Measurements from ENCODE around the gene IZUMO1R. TPM values are rescaled to one million over a fixed set of nuclear protein-coding genes. Genes with fewer than 3 reads are reported as not detected.

The IZUMO1R gene
- total RNA-seq, 1 experiment from 2014 or later = not detected

DNA sequence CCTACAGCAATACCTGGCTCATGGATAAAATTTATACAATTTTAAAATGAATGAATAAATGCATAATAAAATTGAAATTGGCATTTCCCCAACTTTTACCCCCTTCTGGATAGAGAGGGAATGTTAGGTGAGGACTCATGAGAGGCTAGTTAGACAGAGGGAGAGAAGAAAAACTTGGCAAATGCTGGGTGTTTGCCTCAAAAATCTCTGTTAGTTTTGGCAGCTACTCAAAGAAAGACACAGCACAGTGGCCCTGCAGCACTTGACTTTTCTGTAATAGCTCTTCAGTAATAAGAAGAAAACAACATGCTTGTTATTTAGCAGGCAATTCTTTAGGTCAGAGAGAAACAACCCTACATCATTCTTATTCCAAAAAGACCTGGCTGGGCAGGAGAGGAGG is 20.7 kb upstream of the IZUMO1R start:
- H4K20me1 ChIP-seq (ENCODE audit: control insufficient read depth, insufficient read depth, insufficient read length) = no peaks in the 10 kb centered on the region
- no peak overlapping the region for H4K8ac ChIP-seq (replicated peaks; ENCODE audit: insufficient read length, low read depth, low read length)
- H2BK15ac ChIP-seq (ENCODE audit: low read depth, low read length) = no peak overlapping the region
- TF ChIP-seq, protein P1, sequence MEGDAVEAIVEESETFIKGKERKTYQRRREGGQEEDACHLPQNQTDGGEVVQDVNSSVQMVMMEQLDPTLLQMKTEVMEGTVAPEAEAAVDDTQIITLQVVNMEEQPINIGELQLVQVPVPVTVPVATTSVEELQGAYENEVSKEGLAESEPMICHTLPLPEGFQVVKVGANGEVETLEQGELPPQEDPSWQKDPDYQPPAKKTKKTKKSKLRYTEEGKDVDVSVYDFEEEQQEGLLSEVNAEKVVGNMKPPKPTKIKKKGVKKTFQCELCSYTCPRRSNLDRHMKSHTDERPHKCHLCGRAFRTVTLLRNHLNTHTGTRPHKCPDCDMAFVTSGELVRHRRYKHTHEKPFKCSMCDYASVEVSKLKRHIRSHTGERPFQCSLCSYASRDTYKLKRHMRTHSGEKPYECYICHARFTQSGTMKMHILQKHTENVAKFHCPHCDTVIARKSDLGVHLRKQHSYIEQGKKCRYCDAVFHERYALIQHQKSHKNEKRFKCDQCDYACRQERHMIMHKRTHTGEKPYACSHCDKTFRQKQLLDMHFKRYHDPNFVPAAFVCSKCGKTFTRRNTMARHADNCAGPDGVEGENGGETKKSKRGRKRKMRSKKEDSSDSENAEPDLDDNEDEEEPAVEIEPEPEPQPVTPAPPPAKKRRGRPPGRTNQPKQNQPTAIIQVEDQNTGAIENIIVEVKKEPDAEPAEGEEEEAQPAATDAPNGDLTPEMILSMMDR (conservative IDR thresholded peaks at IDR 0.05) = no peak
- no peak overlapping the region for H2AFZ ChIP-seq (ENCODE audit: low read length)
- no peak overlapping the region for H3K27ac ChIP-seq (ENCODE audit: insufficient read length, low read depth, low read length)
- H3K23ac ChIP-seq (ENCODE audit: insufficient read length, low read depth, low read length) = no peak overlapping the region
- no peak overlapping the region for H2BK5ac ChIP-seq (ENCODE audit: insufficient read length, low read length)
- H3K79me2 ChIP-seq (ENCODE audit: insufficient read depth, low read length) = no peaks in the 10 kb centered on the region
- no peak overlapping the region for H2BK20ac ChIP-seq (ENCODE audit: low read depth, low read length, poor library complexity, severe bottlenecking)
- peaks cover 10% of the 10 kb centered on the region in 2 experiments for H3K4me1 Mint-ChIP-seq
- no peaks in the 10 kb centered on the region for H3K4me1 ChIP-seq (ENCODE audit: insufficient read depth, low read length)
- H3K9me3 ChIP-seq (ENCODE audit: control insufficient read depth, low read depth, low read length) = no peaks in the 10 kb centered on the region
- no peak overlapping the region for H3K9ac ChIP-seq (ENCODE audit: extremely low read depth, insufficient read length, low read length)
- H2BK120ac ChIP-seq (ENCODE audit: low read depth, low read length, poor library complexity, severe bottlenecking) = no peak overlapping the region
- H2AK5ac ChIP-seq (ENCODE audit: insufficient read length, low read length) = no peak overlapping the region
- no peaks in the 10 kb centered on the region for H3K27me3 Mint-ChIP-seq (ENCODE audit: low read depth)
- no peaks in the 10 kb centered on the region for H3K27me3 ChIP-seq (ENCODE audit: insufficient read depth, low read length)
- H3K9me3 Mint-ChIP-seq = peaks cover 2 to 3% of the 10 kb centered on the region in 2 experiments; a peak in 2 of 5 replicates
- no peak overlapping the region for H4K91ac ChIP-seq (ENCODE audit: insufficient read length, low read depth, low read length)
- no peak overlapping the region for H3K4ac ChIP-seq (ENCODE audit: low read depth, low read length)
- no peak overlapping the region for H3K18ac ChIP-seq (ENCODE audit: insufficient read length, low read depth, low read length)
- no peaks in the 10 kb centered on the region for H3K79me1 ChIP-seq (ENCODE audit: insufficient read depth, low read depth, low read length, poor library complexity, severe bottlenecking)
- H2BK12ac ChIP-seq (ENCODE audit: insufficient read length, low read depth, low read length) = no peak overlapping the region
- no peak overlapping the region for H3K4me2 ChIP-seq (ENCODE audit: insufficient read depth, insufficient read length, low read length)
- H3K23me2 ChIP-seq (ENCODE audit: insufficient read length, low read depth, low read length, poor library complexity, severe bottlenecking) = no peaks in the 10 kb centered on the region
- H3K14ac ChIP-seq (ENCODE audit: insufficient read depth, low read length) = no peak overlapping the region
- DNase-seq = no peak
- H4K5ac ChIP-seq (ENCODE audit: insufficient read length, low read depth, low read length) = no peak overlapping the region
- H3K36me3 Mint-ChIP-seq (ENCODE audit: insufficient read depth in 1 of 3, low read depth in 3 of 3) = no peaks in the 10 kb centered on the region; a peak in 2 of 7 replicates
- no peak overlapping the region for H3T11ph ChIP-seq (ENCODE audit: low read length)
- H3K56ac ChIP-seq (ENCODE audit: insufficient read length, low read depth, low read length) = no peak overlapping the region
- no peak overlapping the region for H3K4me3 Mint-ChIP-seq
- H3K27ac Mint-ChIP-seq = 0 out of 7 replicates have a peak overlapping the region, but pooled peaks of 1 of the 3 experiments have one; percentile 46

Data from H9 (cell line).